ENCODE results near the gene SCYL1. TPM values are rescaled to one million over a fixed set of nuclear protein-coding genes. Genes with fewer than 3 reads are reported as not detected.

SCYL1 gene
- 10 to 100 TPM; 17.8 to 52.5 (median 23.3) TPM for polyA plus RNA-seq

GRCh38 chr11:65524741-65525545, at the start of gene SCYL1:
Gene SCYL1, plus strand, starts transcription at chr11:65525083. Its CDS starts 71 bp downstream, at chr11:65525154.
- peak within 1 kb of the TSS; percentile 23 to 87 (median 74) for H3K27ac Mint-ChIP-seq
- peaks cover 0 to 3% (median 1%) of the 10 kb centered on the region in 3 donors for H3K27me3 Mint-ChIP-seq (ENCODE audit: low read depth in 3 of 3)
- peak; percentile 71 to 77 (median 76) for DNase-seq
- no peaks in the 10 kb centered on the region for H3K9me3 Mint-ChIP-seq
- peaks cover 20 to 21% of the 10 kb centered on the region in 2 donors for H3K4me1 Mint-ChIP-seq
- peak within 1 kb of the TSS; percentile 80 to 85 (median 83) for H3K4me3 Mint-ChIP-seq
- peaks cover 0 to 4% (median 3%) of the 10 kb centered on the region in 3 donors for H3K36me3 Mint-ChIP-seq

GRCh38 chr11:65476632-65477148, 48.2 kb upstream of the SCYL1 start:
- peaks cover 4 to 22% (median 7%) of the 10 kb centered on the region in 3 donors for H3K27me3 Mint-ChIP-seq (ENCODE audit: low read depth in 3 of 3)
- no peaks in the 10 kb centered on the region for H3K36me3 Mint-ChIP-seq
- peak overlapping the region; percentile 94 to 100 (median 98) for H3K4me3 Mint-ChIP-seq
- H3K27ac Mint-ChIP-seq, result peak overlapping the region; percentile 94 to 99 (median 98)
- no peaks in the 10 kb centered on the region for H3K9me3 Mint-ChIP-seq
- DNase-seq, result no peak
- peaks cover 16 to 24% of the 10 kb centered on the region in 2 donors for H3K4me1 Mint-ChIP-seq

GRCh38 chr11:65477149-65477965, 47.5 kb upstream of the SCYL1 start:
- Mint-ChIP-seq H3K27ac (peak overlapping the region; percentile 99 to 100 (median 100)), H3K27me3 (ENCODE audit: low read depth in 3 of 3) (peaks cover 4 to 17% (median 7%) of the 10 kb centered on the region in 3 donors), H3K4me3 (peak overlapping the region; percentile 95 to 100 (median 99)), H3K9me3 (no peaks in the 10 kb centered on the region), H3K36me3 (no peaks in the 10 kb centered on the region), H3K4me1 (peaks cover 9 to 17% of the 10 kb centered on the region in 2 donors)
- DNase-seq, result peak; percentile 87 to 88 (median 88)

- no peaks in the 10 kb centered on the region for H3K36me3 Mint-ChIP-seq
- H3K27me3 Mint-ChIP-seq (ENCODE audit: low read depth in 3 of 3), result peaks cover 4 to 16% (median 7%) of the 10 kb centered on the region in 3 donors
- no peak for DNase-seq
- H3K4me1 Mint-ChIP-seq, result peaks cover 8 to 16% of the 10 kb centered on the region in 2 donors
- H3K4me3 Mint-ChIP-seq, result peak overlapping the region in 3 of 5 donors; percentile 24 to 38 (median 26)
- H3K27ac Mint-ChIP-seq, result peak overlapping the region; percentile 71 to 100 (median 94)
- no peaks in the 10 kb centered on the region for H3K9me3 Mint-ChIP-seq
Measured at GRCh38 chr11:65478388-65479183, 46.3 kb upstream of the SCYL1 start.

GRCh38 chr11:65479184-65480145, 45.4 kb upstream of the SCYL1 start:
- no peak for DNase-seq
- Mint-ChIP-seq H3K4me1 (peaks cover 8 to 16% of the 10 kb centered on the region in 2 donors), H3K27me3 (ENCODE audit: low read depth in 3 of 3) (peaks cover 7 to 16% (median 8%) of the 10 kb centered on the region in 3 donors), H3K4me3 (peak overlapping the region in 3 of 5 donors; percentile 12 to 38 (median 21)), H3K27ac (peak overlapping the region in 5 of 6 donors; percentile 28 to 87 (median 81)), H3K9me3 (no peaks in the 10 kb centered on the region), H3K36me3 (no peaks in the 10 kb centered on the region)

GRCh38 chr11:65482306-65482850, 42.5 kb upstream of the SCYL1 start:
- no peaks in the 10 kb centered on the region for H3K9me3 Mint-ChIP-seq
- no peak for DNase-seq
- H3K4me3 Mint-ChIP-seq, result no peak overlapping the region
- peaks cover 0 to 8% of the 10 kb centered on the region in 2 donors for H3K4me1 Mint-ChIP-seq
- peaks cover 3 to 7% (median 5%) of the 10 kb centered on the region in 3 donors for H3K27me3 Mint-ChIP-seq (ENCODE audit: low read depth in 3 of 3)
- H3K36me3 Mint-ChIP-seq, result no peaks in the 10 kb centered on the region
- H3K27ac Mint-ChIP-seq, result no peak overlapping the region

- Mint-ChIP-seq H3K27ac (no peak overlapping the region), H3K4me3 (no peak overlapping the region), H3K27me3 (ENCODE audit: low read depth in 3 of 3) (peaks cover 2 to 5% (median 2%) of the 10 kb centered on the region in 3 donors), H3K36me3 (no peaks in the 10 kb centered on the region), H3K4me1 (peaks cover 5% of the 10 kb centered on the region in 2 donors), H3K9me3 (no peaks in the 10 kb centered on the region)
- DNase-seq, result no peak
Measured at GRCh38 chr11:65485920-65486219, 39.0 kb upstream of the SCYL1 start.

- no peak overlapping the region for H3K27ac Mint-ChIP-seq
- no peak for DNase-seq
- H3K9me3 Mint-ChIP-seq, result no peaks in the 10 kb centered on the region
- H3K4me3 Mint-ChIP-seq, result peak overlapping the region in 1 of 5 donors; percentile 17
- H3K4me1 Mint-ChIP-seq, result peaks cover 5% of the 10 kb centered on the region in 2 donors
- H3K27me3 Mint-ChIP-seq (ENCODE audit: low read depth in 3 of 3), result peaks cover 2 to 5% (median 2%) of the 10 kb centered on the region in 3 donors
- H3K36me3 Mint-ChIP-seq, result no peaks in the 10 kb centered on the region
Measured at GRCh38 chr11:65486570-65487466, 38.1 kb upstream of the SCYL1 start.

GRCh38 chr11:65487467-65488272, 37.2 kb upstream of the SCYL1 start:
- Mint-ChIP-seq H3K4me1 (peaks cover 5% of the 10 kb centered on the region in 2 donors), H3K4me3 (peak overlapping the region in 1 of 5 donors; percentile 17), H3K27ac (peak overlapping the region in 2 of 6 donors; percentile 11 to 53), H3K27me3 (ENCODE audit: low read depth in 3 of 3) (peaks cover 2 to 5% (median 2%) of the 10 kb centered on the region in 3 donors), H3K36me3 (no peaks in the 10 kb centered on the region), H3K9me3 (no peaks in the 10 kb centered on the region)
- peak in 1 of 3 donors; percentile 27 for DNase-seq

- Mint-ChIP-seq H3K36me3 (no peaks in the 10 kb centered on the region), H3K9me3 (no peaks in the 10 kb centered on the region), H3K4me3 (no peak overlapping the region)
Measured at GRCh38 chr11:65488273-65489034, 36.4 kb upstream of the SCYL1 start.

More at GRCh38 chr11:65488273-65489034, 36.4 kb upstream of the SCYL1 start:
- Mint-ChIP-seq H3K27me3 (ENCODE audit: low read depth in 3 of 3) (peaks cover 2 to 5% (median 2%) of the 10 kb centered on the region in 3 donors), H3K27ac (peak overlapping the region in 1 of 6 donors; percentile 62), H3K4me1 (peaks cover 5% of the 10 kb centered on the region in 2 donors)
- DNase-seq, result no peak

Data from immature natural killer cell (primary cell).